ENCODE data around the gene WDTC1.

DNA sequence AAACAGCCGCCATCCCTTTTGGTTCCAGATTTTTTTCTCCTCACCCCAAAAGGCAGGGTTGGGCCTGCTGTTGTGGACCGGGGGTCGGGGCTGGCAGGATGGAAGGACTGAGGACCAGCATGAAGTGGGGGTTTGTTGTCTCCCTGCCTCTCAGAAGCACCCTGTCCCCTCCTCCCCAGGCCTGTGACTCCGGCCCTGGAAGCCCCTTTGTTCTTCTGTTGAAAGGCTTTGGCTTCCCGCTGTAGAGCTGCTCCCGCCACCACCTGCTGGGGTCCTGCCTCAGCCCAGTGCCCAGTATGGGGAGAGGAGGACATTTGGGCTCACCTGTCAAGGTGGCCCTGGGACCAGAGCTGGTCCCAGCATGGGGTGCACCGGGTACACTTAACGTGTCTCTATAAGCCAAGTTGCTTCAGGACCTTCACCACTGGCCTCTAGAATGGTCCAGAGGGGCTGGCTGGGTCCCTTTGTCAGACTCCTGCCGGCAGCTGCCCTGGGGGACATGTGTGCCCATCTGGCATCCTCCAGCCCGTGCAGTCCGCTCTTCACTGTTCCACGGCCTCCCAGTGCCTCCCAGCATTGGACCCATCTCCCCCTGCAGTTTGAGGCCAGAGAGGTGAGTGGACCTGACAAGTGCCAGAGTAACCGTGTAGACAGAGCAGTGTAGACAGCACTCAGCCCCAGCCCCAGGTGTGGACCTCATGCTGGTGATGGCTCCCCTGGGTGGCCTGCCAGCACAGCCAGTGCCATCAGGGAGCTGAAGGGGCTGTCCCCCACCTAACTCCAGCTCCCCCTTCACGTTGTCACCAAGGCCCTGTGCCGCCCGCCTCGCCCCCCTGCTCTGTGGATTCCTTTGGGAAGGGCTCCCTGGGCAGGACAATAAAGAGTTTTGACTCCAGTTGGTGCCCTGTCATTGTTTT is 101.3 kb downstream of the WDTC1 start:
- TF ChIP-seq, protein P1, sequence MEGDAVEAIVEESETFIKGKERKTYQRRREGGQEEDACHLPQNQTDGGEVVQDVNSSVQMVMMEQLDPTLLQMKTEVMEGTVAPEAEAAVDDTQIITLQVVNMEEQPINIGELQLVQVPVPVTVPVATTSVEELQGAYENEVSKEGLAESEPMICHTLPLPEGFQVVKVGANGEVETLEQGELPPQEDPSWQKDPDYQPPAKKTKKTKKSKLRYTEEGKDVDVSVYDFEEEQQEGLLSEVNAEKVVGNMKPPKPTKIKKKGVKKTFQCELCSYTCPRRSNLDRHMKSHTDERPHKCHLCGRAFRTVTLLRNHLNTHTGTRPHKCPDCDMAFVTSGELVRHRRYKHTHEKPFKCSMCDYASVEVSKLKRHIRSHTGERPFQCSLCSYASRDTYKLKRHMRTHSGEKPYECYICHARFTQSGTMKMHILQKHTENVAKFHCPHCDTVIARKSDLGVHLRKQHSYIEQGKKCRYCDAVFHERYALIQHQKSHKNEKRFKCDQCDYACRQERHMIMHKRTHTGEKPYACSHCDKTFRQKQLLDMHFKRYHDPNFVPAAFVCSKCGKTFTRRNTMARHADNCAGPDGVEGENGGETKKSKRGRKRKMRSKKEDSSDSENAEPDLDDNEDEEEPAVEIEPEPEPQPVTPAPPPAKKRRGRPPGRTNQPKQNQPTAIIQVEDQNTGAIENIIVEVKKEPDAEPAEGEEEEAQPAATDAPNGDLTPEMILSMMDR (IDR thresholded peaks at IDR 0.05; ENCODE audit: low read length): no peak
- TF ChIP-seq EZH2 (IDR thresholded peaks at IDR 0.05; ENCODE audit: borderline replicate concordance, low read length): no peak
